Stimulated activated naive B cell treated with anti-CD40 and anti-IgM and Interleukin-4, amounts not matched to agents 10 μg/mL and 1 μg/mL and 100 μg/mL, for 72 hours (primary cell): ENCODE data around the gene LHX4.

Experiments used
- ATAC-seq, 2 donors: fragments of 150-1000 bp; cut with Tn5 transposase; replicated peaks; 2 replicates each; pipeline ENCODE4 v1.10.0; 2021; ENCODE audit warnings: moderate library complexity in 1 of 2
- DNase-seq: peaks from one replicate; pipeline ENCODE4 v3.0.0; 2021
- H3K27ac Mint-ChIP-seq: one replicate; pipeline ENCODE4 v1.8.0; 2022; ENCODE audit warnings: mild to moderate bottlenecking, mixed read lengths
- H3K27me3 Mint-ChIP-seq, 2 donors: one replicate each; pipeline ENCODE4 v1.8.0; 2022; ENCODE audit warnings: mixed read lengths in 2 of 2
- H3K36me3 Mint-ChIP-seq, 2 donors: one replicate each; pipeline ENCODE4 v1.8.0; 2022; ENCODE audit warnings: mixed read lengths in 2 of 2, mild to moderate bottlenecking in 1 of 2
- H3K4me1 Mint-ChIP-seq, 2 donors: one replicate each; pipeline ENCODE4 v1.8.0; 2022; ENCODE audit warnings: mixed read lengths in 2 of 2, mild to moderate bottlenecking in 1 of 2
- H3K4me3 Mint-ChIP-seq, 2 donors: one replicate each; pipeline ENCODE4 v1.8.0; 2022; ENCODE audit warnings: mild to moderate bottlenecking in 2 of 2, mixed read lengths in 2 of 2, moderate library complexity in 1 of 2
- H3K9me3 Mint-ChIP-seq, 2 donors: one replicate each; pipeline ENCODE4 v1.8.0; 2022; ENCODE audit warnings: mixed read lengths in 2 of 2, mild to moderate bottlenecking in 1 of 2

Gene LHX4

GRCh38 chr1:180227861-180228647 is 2.0 kb upstream of the LHX4 start:
- Mint-ChIP-seq H3K4me3 (no peak overlapping the region), H3K27me3 (peaks cover 55 to 82% of the 10 kb centered on the region in 2 donors)
- no peak for DNase-seq

GRCh38 chr1:180228648-180229482 is 1.2 kb upstream of the LHX4 start:
- Mint-ChIP-seq H3K36me3 (no peaks in the 10 kb centered on the region), H3K4me3 (peak overlapping the region; percentile 74 to 84), H3K27me3 (peaks cover 61 to 82% of the 10 kb centered on the region in 2 donors), H3K9me3 (no peaks in the 10 kb centered on the region), H3K27ac (peak overlapping the region; percentile 82), H3K4me1 (peaks cover 15 to 47% of the 10 kb centered on the region in 2 donors)
- ATAC-seq (peak; percentile 23 to 28), DNase-seq (no peak)

More at GRCh38 chr1:180227861-180228647, 2.0 kb upstream of the LHX4 start:
- no peak for ATAC-seq
- H3K36me3 Mint-ChIP-seq = no peaks in the 10 kb centered on the region
- no peaks in the 10 kb centered on the region for H3K9me3 Mint-ChIP-seq
- H3K4me1 Mint-ChIP-seq = peaks cover 11 to 39% of the 10 kb centered on the region in 2 donors
- H3K27ac Mint-ChIP-seq = peak overlapping the region; percentile 82

- Mint-ChIP-seq H3K27me3 (peaks cover 60 to 83% of the 10 kb centered on the region in 2 donors), H3K4me3 (peak overlapping the region; percentile 76 to 84), H3K4me1 (peaks cover 22 to 62% of the 10 kb centered on the region in 2 donors), H3K27ac (no peak overlapping the region), H3K9me3 (no peaks in the 10 kb centered on the region), H3K36me3 (no peaks in the 10 kb centered on the region)
- ATAC-seq (peak; percentile 10 to 14), DNase-seq (no peak)
Measured at GRCh38 chr1:180230416-180230790, 339 bp downstream of the LHX4 start.

- Mint-ChIP-seq H3K4me1 (peaks cover 25 to 68% of the 10 kb centered on the region in 2 donors), H3K27ac (no peak overlapping the region), H3K36me3 (no peaks in the 10 kb centered on the region), H3K9me3 (no peaks in the 10 kb centered on the region), H3K27me3 (peaks cover 61 to 83% of the 10 kb centered on the region in 2 donors), H3K4me3 (peak overlapping the region; percentile 76 to 84)
- no peak for DNase-seq
- peak; percentile 17 to 22 for ATAC-seq
Measured at GRCh38 chr1:180230791-180231505, 884 bp downstream of the LHX4 start.

- ATAC-seq (peak; percentile 24 to 36), DNase-seq (peak; percentile 11)
- Mint-ChIP-seq H3K27ac (no peak overlapping the region), H3K4me3 (peak overlapping the region; percentile 76 to 84), H3K9me3 (no peaks in the 10 kb centered on the region), H3K4me1 (peaks cover 29 to 74% of the 10 kb centered on the region in 2 donors), H3K36me3 (no peaks in the 10 kb centered on the region), H3K27me3 (peaks cover 64 to 84% of the 10 kb centered on the region in 2 donors)
Measured at GRCh38 chr1:180231506-180231921, 1.4 kb downstream of the LHX4 start.

- no peak for ATAC-seq
- DNase-seq = no peak
- H3K9me3 Mint-ChIP-seq = no peaks in the 10 kb centered on the region
- H3K4me1 Mint-ChIP-seq = peaks cover 31 to 76% of the 10 kb centered on the region in 2 donors
- peaks cover 64 to 84% of the 10 kb centered on the region in 2 donors for H3K27me3 Mint-ChIP-seq
- H3K36me3 Mint-ChIP-seq = no peaks in the 10 kb centered on the region
- H3K27ac Mint-ChIP-seq = no peak overlapping the region
- H3K4me3 Mint-ChIP-seq = peak overlapping the region; percentile 76 to 84
Measured at GRCh38 chr1:180231936-180232335, 1.9 kb downstream of the LHX4 start.

- Mint-ChIP-seq H3K4me3 (no peak overlapping the region), H3K4me1 (peaks cover 31 to 76% of the 10 kb centered on the region in 2 donors)
Measured at GRCh38 chr1:180232521-180233043, 2.5 kb downstream of the LHX4 start.

GRCh38 chr1:180233191-180234011 is 3.3 kb downstream of the LHX4 start:
- no peaks in the 10 kb centered on the region for H3K36me3 Mint-ChIP-seq
- no peak for ATAC-seq
- peaks cover 74 to 87% of the 10 kb centered on the region in 2 donors for H3K27me3 Mint-ChIP-seq
- H3K27ac Mint-ChIP-seq = peak overlapping the region; percentile 37
- no peak for DNase-seq
- H3K9me3 Mint-ChIP-seq = no peaks in the 10 kb centered on the region
- H3K4me3 Mint-ChIP-seq = peak overlapping the region; percentile 29 to 44
- H3K4me1 Mint-ChIP-seq = peaks cover 31 to 76% of the 10 kb centered on the region in 2 donors

More at GRCh38 chr1:180232521-180233043, 2.5 kb downstream of the LHX4 start:
- Mint-ChIP-seq H3K36me3 (no peaks in the 10 kb centered on the region), H3K9me3 (no peaks in the 10 kb centered on the region), H3K27me3 (peaks cover 70 to 88% of the 10 kb centered on the region in 2 donors), H3K27ac (no peak overlapping the region)
- DNase-seq = no peak
- ATAC-seq = no peak

GRCh38 chr1:180234369-180235076 is 4.5 kb downstream of the LHX4 start:
- ATAC-seq (no peak), DNase-seq (no peak)
- Mint-ChIP-seq H3K36me3 (no peaks in the 10 kb centered on the region), H3K4me3 (peak overlapping the region; percentile 75 to 77), H3K4me1 (peaks cover 28 to 66% of the 10 kb centered on the region in 2 donors), H3K27ac (peak overlapping the region; percentile 89), H3K9me3 (no peaks in the 10 kb centered on the region), H3K27me3 (peaks cover 77 to 86% of the 10 kb centered on the region in 2 donors)

- H3K36me3 Mint-ChIP-seq = no peaks in the 10 kb centered on the region
- no peak for ATAC-seq
- H3K4me3 Mint-ChIP-seq = peak overlapping the region; percentile 75 to 77
- H3K27me3 Mint-ChIP-seq = peaks cover 81 to 91% of the 10 kb centered on the region in 2 donors
- H3K4me1 Mint-ChIP-seq = peaks cover 28 to 66% of the 10 kb centered on the region in 2 donors
- H3K9me3 Mint-ChIP-seq = no peaks in the 10 kb centered on the region
- peak overlapping the region; percentile 89 for H3K27ac Mint-ChIP-seq
- DNase-seq = no peak
Measured at GRCh38 chr1:180235077-180235501, 5.0 kb downstream of the LHX4 start.

- Mint-ChIP-seq H3K27me3 (peaks cover 82 to 91% of the 10 kb centered on the region in 2 donors), H3K4me3 (peak overlapping the region; percentile 75 to 77), H3K27ac (peak overlapping the region; percentile 4), H3K4me1 (peaks cover 28 to 61% of the 10 kb centered on the region in 2 donors), H3K9me3 (no peaks in the 10 kb centered on the region), H3K36me3 (no peaks in the 10 kb centered on the region)
- no peak for DNase-seq
- ATAC-seq = no peak
Measured at GRCh38 chr1:180235502-180236239, 5.6 kb downstream of the LHX4 start.
